PFSK-1 (cell line): ENCODE measurements around the gene TPBG. TPM values are rescaled to one million over a fixed set of nuclear protein-coding genes. Genes with fewer than 3 reads are reported as not detected.
A peak's percentile ranks its signal among the peaks of the same experiment; 100 is the strongest.

Source experiments
- FOXP2 ChIP-seq: optimal IDR thresholded peaks from 2 replicates; pipeline ENCODE3; 2011; ENCODE audit warnings: borderline replicate concordance, control low read depth, inconsistent platforms; ENCODE audit not compliant: insufficient read depth; ENCODE audit errors: extremely low read length, extremely low read depth
- POLR2AphosphoS5 ChIP-seq: IDR thresholded peaks from 2 replicates; pipeline ENCODE4 v1.6.1; 2012; ENCODE audit warnings: low read depth, mild to moderate bottlenecking, control low read depth, low read length, moderate library complexity
- SIN3A ChIP-seq: IDR thresholded peaks from 2 replicates; pipeline ENCODE4 v1.6.1; 2012; ENCODE audit warnings: mild to moderate bottlenecking, low read length, moderate library complexity, borderline replicate concordance; ENCODE audit not compliant: insufficient read depth
- TAF1 ChIP-seq: IDR thresholded peaks from 2 replicates; pipeline ENCODE4 v1.6.1; 2012; ENCODE audit warnings: low read length, control low read depth, borderline replicate concordance; ENCODE audit not compliant: insufficient read depth
- polyA plus RNA-seq: library from polyadenylated mRNA; unstranded; fragments of >200 nt; gene quantifications from one replicate; pipeline ENCODE4 v1.2.1, GENCODE V29; 2012; ENCODE audit warnings: low read depth, missing spikeins; ENCODE audit not compliant: insufficient read length
- TF ChIP-seq, protein P1 (sequence below), 2 experiments: IDR thresholded peaks; 2 replicates each; pipeline versions ENCODE4 v1.6.1 to v1.8.0; 2011 to 2012; ENCODE audit warnings: low read depth in 2 of 2, low read length in 2 of 2, control low read depth in 1 of 2, inconsistent platforms in 1 of 2, mild to moderate bottlenecking in 1 of 2, moderate library complexity in 1 of 2; ENCODE audit not compliant: insufficient read depth in 1 of 2

The TPBG gene
- 3.8 TPM for polyA plus RNA-seq

DNA sequence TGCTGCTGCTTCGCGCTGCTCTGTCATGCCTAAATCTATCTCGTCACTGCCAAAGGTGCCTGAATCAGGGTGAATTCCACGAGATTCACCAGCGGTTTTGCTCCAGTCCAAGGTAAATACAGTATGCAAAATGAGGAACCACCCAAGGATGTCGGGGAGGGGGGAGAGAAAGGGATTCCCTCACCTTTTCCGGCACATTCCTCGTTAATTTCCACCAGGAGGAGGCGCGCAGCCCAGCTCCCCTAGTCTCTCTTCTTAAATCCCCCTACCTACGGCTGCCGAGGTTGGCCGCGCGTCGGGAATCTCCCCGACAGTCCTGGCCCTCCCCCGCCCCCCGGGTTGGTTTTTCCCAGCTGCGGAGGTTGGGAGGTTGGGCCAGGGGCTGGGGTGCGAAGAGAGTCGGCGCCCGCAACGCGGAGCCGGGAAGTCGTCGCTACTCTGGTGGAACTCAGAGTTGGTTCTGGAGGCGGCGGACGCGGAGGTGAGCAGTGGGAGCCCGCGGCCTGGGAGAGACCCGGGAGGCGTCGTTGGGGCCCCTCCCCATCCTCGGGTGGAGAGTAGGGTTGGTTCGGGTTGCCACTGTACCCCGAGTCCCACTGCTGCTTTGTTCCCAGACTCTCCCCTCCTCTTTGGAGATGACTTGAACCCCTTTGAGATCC, at the start of gene TPBG:
Gene TPBG, plus strand, starts transcription at position 390 of the 659 bp plus-strand sequence. CDS start 1,145 bp downstream, outside the sequence.
- TF ChIP-seq SIN3A, result no peak
- TF ChIP-seq POLR2AphosphoS5, result peak; percentile 26; the same call in 1 of the 2 replicates

GRCh38 chr6:82322386-82322785, 41.2 kb upstream of the TPBG start:
- TF ChIP-seq SIN3A (no peak), POLR2AphosphoS5 (no peak), TAF1 (no peak), FOXP2 (no peak)
- TF ChIP-seq, protein P1, sequence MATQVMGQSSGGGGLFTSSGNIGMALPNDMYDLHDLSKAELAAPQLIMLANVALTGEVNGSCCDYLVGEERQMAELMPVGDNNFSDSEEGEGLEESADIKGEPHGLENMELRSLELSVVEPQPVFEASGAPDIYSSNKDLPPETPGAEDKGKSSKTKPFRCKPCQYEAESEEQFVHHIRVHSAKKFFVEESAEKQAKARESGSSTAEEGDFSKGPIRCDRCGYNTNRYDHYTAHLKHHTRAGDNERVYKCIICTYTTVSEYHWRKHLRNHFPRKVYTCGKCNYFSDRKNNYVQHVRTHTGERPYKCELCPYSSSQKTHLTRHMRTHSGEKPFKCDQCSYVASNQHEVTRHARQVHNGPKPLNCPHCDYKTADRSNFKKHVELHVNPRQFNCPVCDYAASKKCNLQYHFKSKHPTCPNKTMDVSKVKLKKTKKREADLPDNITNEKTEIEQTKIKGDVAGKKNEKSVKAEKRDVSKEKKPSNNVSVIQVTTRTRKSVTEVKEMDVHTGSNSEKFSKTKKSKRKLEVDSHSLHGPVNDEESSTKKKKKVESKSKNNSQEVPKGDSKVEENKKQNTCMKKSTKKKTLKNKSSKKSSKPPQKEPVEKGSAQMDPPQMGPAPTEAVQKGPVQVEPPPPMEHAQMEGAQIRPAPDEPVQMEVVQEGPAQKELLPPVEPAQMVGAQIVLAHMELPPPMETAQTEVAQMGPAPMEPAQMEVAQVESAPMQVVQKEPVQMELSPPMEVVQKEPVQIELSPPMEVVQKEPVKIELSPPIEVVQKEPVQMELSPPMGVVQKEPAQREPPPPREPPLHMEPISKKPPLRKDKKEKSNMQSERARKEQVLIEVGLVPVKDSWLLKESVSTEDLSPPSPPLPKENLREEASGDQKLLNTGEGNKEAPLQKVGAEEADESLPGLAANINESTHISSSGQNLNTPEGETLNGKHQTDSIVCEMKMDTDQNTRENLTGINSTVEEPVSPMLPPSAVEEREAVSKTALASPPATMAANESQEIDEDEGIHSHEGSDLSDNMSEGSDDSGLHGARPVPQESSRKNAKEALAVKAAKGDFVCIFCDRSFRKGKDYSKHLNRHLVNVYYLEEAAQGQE (IDR thresholded peaks at IDR 0.05; ENCODE audit: insufficient read depth in 1 of 2, low read depth in 2 of 2, low read length in 2 of 2), result no peak

- no peak for TF ChIP-seq TAF1
- TF ChIP-seq FOXP2, result no peak
- TF ChIP-seq SIN3A, result no peak
- TF ChIP-seq, protein P1 (IDR thresholded peaks at IDR 0.05; ENCODE audit: insufficient read depth in 1 of 2, low read depth in 2 of 2, low read length in 2 of 2), result no peak
- no peak for TF ChIP-seq POLR2AphosphoS5
These were observed 33.9 kb upstream of the TPBG start for GRCh38 chr6:82329766-82330165.

DNA sequence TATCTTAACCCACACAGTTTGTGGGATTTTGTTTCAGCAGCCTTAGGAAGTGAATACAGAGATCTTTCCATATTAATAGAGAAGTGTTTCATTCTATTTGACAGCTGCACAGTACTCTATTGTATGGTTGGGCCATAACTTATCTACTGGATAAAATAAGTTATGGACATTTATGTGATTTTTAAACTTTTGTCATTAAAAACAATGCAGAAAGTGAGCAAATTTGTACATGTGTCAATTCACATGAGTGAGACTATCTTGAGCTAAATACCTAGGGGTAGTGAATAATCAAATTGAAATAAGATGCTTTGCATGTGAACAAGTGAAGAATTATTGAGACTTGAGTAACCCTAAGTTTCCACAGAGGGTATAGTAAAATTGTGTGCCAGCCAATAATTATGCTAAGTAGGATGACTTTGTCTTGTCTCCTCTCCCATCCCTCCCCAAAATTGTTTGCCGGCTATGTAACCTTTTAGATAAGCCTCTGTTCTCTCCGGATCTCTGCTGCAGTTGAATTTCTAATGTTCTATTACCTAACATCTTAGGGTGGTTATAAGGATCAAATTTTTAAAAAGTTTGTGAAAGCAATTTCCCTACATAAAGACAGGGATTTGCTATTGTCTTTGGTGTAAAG, 33.3 kb upstream of the TPBG start:
- TF ChIP-seq POLR2AphosphoS5 (no peak), FOXP2 (no peak), SIN3A (no peak), TAF1 (no peak)
- TF ChIP-seq, protein P1 (IDR thresholded peaks at IDR 0.05; ENCODE audit: insufficient read depth in 1 of 2, low read depth in 2 of 2, low read length in 2 of 2), result no peak

GRCh38 chr6:82331031-82331773, 32.4 kb upstream of the TPBG start:
- TF ChIP-seq POLR2AphosphoS5 (no peak), FOXP2 (no peak), TAF1 (no peak), SIN3A (no peak)
- TF ChIP-seq, protein P1 (IDR thresholded peaks at IDR 0.05; ENCODE audit: insufficient read depth in 1 of 2, low read depth in 2 of 2, low read length in 2 of 2), result no peak
